EL (cell line): ENCODE data around the gene TTC39C.
"Not testable (repeated sequence)": the region's sequence is repeated elsewhere in the genome, so short reads cannot be mapped to it uniquely, and the experiment has no call there.

Experiments used
- DNase-seq: peaks from one replicate; pipeline ENCODE4 v3.0.0-alpha.2; 2016

Gene TTC39C

GRCh38 chr18:24055009-24055804 lies 40.7 kb downstream of the TTC39C start:
- no peak for DNase-seq

DNA sequence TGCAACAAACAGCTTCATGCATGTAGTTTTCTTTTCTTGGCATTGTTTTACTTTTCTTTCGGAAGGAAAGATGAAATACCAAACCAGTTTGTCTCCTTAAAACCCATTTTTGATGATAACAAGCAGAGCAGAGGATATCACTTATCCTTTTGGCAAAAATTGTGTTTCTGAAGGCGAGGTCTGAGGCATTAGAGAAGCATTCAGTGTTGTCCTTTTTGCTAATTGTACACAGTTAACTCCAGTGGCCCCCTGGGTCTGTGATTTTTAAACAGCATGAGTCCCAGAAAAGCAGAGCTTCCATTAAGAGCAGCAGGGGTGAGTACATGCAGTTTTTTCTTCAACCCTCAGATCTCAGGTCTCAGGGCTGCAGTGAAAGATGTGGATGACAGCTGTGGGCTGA lies 41.3 kb downstream of the TTC39C start:
- no peak for DNase-seq

DNA sequence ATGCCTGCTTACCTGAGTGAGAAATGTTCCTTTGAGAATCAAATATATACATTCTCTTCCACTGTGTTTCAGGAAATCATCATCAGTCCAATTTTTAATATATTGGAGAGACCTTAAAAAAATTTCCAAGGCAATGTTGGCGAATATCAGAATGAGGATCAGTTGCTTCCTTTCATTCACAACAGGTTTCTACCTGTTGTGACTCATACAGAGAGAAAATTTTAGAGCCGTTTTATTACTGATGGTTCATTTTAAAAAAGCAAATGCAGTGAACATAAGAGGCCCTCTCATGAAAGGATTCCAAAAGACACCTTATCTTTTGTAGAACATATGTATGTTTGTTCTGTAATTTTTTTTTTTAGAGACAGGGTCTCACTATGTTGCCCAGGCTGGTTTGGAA lies 42.0 kb downstream of the TTC39C start:
- no peak for DNase-seq

- no peak for DNase-seq
These were observed 43.2 kb downstream of the TTC39C start for GRCh38 chr18:24057804-24058203.

GRCh38 chr18:24059385-24059784 lies 44.8 kb downstream of the TTC39C start:
- DNase-seq = not testable (repeated sequence)

GRCh38 chr18:24060644-24061043 lies 46.1 kb downstream of the TTC39C start:
- no peak for DNase-seq

DNA sequence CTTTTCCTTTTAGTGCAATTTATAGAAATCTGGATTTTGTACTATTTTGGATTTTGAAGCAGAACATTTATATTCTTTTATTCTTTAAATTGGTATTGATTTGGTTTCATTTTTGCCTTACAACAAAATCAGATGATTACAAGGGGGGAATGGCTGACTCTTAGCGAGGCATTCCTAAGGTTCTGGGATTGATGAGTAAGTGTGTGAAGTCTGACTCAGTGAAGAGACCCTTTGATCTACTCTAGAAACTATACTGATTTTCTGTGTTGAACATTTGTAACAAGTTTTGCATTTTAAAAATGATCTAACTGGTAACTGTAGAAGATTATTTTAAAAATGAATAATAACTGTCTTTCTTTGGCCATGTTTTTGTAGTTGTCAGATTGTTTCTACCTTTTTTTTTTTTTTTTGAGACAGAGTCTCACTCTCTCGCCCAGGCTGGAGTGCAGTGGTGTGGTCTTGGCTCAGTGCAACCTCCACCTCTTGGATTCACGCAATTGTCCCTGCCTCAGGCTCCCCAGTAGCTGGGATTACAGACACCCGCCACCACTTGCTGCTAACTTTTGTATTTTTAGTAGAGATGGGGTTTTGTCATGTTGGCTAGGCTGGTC lies 48.7 kb downstream of the TTC39C start:
- DNase-seq = peak; percentile 70

DNA sequence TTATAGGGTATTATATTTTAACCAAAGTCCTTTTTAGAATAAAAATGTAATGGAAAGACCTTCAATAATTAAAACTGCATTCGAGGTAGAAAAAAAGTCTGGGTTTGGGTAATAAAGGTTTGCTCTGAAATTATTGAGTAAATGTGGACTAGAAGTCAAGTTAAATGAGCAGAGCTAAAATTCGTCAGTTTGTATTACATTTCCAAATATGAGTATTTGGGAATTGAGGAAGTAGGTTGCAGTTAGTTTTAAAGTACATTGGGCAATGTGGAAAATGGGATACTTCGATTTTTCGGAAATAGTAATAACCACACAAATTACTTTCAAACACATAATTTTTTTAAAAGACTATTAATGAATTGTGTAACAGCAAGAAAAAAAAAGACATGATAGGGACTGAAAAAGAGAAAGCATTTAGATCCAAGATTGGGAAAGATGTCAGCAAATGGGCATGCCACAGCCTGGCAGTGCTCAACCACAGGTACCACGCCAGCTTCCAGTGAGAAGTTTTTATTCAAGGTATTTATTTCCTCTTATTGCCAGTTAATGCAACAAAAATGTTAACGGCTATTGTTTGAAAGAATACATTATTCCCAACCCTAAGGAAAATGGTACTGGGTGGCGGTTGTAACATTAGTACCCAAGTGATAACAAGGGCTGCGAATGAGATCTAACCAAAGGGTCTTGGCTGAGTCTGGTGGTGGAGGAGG lies 50.0 kb downstream of the TTC39C start:
- no peak for DNase-seq

GRCh38 chr18:24065906-24066305 lies 51.4 kb downstream of the TTC39C start:
- DNase-seq = no peak

DNA sequence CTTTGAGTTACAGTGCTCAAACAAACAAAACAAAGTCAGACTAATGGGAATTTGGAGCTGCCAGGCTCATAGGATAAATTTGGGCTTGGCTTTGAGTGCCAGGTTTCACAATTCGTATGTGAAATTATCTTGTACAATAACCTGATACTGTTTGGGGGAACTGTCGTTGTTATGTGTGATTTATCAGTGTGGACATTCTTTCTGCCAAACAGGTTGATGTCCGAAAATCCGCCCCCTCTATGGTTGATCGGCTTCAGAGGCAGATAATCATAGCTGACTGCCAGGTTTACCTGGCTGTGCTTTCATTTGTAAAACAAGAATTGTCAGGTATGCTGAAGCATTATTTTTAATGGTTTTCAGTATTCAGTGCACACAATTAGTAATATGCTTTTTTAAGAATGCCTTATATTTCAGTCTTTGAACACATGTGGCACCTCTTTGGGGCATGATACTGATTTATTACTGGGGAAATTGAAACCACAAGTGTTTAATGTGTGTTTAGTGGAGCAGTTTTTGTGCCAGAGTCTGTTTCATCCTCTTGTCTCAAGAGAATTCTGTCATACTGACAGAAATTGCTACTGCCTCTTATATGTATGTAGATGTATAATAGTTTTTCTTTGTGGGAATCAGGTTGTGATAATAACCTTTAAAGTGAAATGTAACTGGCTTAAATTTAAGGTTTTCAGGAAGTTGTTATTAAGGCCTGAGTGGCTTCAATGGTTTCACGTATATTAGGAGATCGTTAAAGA lies 54.6 kb downstream of the TTC39C start:
- DNase-seq = no peak

DNA sequence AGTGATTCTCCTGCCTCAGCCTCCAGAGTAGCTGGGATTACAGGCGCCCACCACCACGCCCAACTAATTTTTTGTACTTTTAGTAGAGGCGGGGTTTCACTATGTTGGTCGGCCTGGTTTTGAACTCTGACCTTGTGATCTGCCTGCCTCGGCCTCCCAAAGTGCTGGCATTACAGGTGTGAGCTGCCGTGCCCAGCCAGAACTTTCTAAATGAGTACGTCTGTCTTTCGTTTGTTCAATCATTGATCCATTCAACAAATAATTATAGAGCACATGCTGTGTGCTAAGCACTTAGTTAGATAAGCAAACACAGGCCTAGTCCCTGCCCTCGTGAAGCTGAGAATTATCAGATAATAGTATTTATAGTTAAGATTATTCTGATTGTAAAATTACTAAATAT lies 56.5 kb downstream of the TTC39C start:
- DNase-seq = no peak

DNA sequence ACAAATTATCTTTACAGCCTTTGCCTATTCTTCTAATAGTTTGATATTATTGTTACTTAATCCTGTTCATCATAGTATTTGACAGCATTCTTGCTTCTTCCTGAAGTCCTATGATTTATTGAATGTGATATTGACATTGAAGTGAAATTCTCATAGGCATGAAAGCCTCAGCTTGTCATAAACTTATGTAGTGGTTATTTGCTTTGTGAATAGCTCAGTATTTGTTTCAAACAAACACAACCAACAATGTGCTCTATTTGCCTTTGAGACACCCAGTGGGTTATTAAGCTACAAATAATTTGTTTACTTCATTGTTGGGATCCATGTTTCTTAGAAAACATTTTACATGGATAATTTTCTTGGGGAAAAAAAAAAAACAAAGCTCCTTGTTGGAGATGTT lies 57.2 kb downstream of the TTC39C start:
- DNase-seq = no peak

DNA sequence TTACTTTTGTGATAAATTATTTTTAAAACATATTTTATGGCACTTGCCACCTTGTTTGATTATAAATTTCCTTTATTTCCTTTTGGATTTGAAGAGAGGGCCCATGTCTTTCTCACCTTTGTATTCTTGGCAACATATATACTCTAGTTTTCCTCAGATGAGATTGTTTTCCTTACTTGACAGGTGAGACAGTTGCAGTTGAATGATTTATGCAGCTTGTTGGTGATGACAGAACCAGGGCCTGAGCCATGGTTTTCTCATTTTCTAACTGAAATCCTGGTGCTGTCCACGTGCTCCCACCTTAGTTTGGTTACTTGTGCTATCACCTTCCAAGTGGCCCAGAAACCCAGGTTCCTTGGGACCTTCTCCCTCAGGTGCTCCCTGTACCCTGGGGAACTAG lies 58.2 kb downstream of the TTC39C start:
- DNase-seq = no peak

GRCh38 chr18:24073791-24074190 lies 59.2 kb downstream of the TTC39C start:
- no peak for DNase-seq

GRCh38 chr18:24074757-24075156 lies 60.2 kb downstream of the TTC39C start:
- not testable (repeated sequence) for DNase-seq

GRCh38 chr18:24075767-24076597 lies 61.4 kb downstream of the TTC39C start:
- peak; percentile 98 for DNase-seq

GRCh38 chr18:24076950-24077349 lies 62.4 kb downstream of the TTC39C start:
- DNase-seq = no peak

GRCh38 chr18:24078391-24078790 lies 63.8 kb downstream of the TTC39C start:
- no peak for DNase-seq

GRCh38 chr18:24080861-24081260 lies 66.3 kb downstream of the TTC39C start:
- DNase-seq = no peak

GRCh38 chr18:24083550-24083949 lies 69.0 kb downstream of the TTC39C start:
- no peak for DNase-seq

GRCh38 chr18:24086082-24086481 lies 71.5 kb downstream of the TTC39C start:
- DNase-seq = no peak

- no peak for DNase-seq
These were observed 74.5 kb downstream of the TTC39C start for GRCh38 chr18:24089076-24089475.
